Measurements from ENCODE around the gene SYT7.

The SYT7 gene

DNA sequence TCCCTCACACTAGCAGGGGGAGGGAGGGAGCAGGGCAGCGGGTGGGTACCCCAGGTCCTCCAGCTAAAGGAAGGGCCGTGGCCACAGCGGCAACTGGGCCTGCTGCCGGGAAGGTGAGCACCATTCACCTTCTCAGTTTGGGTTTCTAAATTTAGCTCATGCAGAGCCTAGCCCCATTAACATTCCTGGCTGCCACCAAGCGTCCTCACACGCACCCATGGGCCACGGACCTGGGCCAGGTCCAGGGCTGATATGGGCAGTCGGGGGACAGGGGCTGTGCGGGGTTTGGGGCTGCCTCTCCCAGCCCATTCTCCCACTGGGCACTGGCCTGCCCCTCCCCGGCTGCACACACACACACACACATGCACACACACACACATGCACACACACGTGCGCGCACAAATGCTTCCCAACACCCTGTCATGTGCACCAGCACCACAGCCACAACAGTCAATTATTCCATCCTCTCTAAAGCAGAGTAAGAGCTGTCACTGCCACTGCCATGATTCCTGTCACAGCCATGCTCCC is 28.7 kb downstream of the SYT7 start:
- no peak for DNase-seq

DNA sequence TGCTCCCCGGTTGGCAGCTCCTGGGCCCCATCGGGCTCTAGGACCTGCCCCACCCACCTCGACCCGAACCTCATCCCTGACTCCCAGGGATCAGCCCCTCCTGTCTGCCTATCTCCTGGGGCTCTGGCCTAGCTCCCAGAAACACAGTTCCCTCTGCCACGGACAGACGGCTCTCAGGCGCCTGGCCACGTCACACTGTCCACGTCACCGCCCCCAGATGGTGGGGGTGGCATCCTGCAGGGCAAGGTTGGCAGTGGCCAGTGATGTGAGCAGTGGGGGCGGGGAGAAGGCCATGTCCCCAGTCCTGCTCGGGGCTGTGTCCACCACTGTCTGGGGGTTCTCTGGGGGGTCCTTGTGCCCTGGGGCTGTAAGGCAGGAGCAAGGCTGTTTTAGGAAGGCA is 29.2 kb downstream of the SYT7 start:
- DNase-seq: no peak

DNA sequence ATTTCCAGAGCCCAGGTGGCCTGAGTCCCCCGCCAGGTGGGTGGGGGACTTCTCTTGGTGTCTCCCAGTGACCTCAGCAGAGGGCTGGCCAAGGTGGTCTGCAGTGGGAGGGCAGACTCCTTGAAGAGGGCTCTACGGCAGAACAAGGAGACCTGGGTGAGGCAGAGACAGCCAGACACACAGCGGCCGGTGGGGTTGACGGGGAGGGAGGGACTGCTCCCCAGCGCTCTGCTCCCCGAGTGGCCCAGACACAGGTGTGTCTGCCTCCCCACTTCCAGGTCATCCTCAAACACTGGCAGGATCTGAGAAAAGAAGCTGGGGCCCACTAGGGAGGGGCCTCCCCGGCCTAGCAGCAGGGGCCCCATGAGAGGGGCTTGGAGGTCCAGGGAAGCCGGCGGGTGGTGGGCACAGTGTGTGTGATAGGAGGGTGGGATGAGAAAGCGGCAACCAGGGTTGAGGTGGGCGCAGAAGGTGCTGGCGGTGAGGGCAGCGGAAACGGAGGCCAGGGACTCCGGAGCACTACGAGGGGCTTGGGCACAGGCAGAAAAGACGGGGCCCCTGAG is 30.1 kb downstream of the SYT7 start:
- DNase-seq: no peak

DNA sequence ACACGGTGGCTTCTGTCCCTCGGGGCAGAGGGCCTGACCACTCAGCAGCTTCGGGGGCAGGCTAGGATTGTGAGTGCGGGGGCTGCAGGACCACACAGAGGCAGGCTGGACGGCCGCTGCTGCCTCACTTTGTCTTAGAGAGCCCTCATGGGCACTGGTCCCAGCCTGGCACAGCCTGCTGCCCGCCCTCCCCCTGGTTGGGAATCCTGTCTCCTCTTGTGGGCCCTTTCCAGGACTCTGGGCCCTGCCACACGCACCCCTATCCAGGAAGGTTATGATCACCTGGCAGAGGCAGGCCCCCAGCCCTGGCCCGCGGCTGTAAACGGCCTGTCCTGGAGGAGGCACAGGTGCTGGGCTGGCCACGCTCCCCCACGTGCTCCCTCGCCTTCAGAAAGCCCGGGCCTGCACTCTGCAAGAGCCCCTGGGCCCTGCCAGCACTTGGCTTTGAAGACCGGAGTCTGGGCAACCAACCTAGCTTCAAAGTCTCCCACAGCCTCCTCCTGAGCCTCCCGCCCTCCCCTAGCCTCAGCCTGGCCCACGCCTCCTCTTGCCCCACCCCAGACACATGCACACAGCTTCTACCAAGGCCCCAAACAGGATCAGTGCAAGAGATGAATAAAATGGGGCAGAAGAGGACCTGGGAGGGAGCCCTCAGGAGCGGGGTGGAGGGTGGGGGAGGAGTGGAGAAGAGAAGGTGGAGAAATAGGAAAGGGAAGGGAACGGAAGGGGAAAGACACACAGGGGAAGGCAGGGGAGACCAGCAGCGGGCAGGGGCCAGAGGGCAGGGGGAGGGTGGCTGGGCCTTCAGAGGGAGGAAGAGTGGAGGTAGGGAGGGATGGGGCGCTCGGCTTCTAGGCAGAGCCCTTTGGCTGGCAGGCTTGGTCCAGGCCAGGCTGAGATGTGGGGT is 31.0 kb downstream of the SYT7 start:
- DNase-seq: no peak

DNA sequence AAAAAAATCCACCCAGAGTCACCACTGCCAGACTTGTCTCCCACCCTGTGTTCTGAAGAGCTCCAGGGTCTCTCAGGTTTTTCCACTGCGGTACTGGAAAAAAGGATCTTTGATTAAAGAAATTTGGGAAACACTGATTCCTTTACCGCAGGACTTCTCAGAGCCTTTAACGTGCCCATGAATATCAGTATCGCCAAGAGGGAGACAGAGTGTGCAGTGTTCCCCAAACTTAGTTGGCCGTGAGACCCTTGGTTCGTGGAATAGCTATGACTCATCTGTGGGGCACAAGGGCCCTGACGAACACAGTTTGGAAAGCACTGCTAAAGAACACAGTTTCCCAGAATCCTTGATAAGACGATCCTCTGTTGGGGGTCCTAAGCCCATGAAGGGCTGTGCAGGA is 31.7 kb downstream of the SYT7 start:
- no peak for DNase-seq

DNA sequence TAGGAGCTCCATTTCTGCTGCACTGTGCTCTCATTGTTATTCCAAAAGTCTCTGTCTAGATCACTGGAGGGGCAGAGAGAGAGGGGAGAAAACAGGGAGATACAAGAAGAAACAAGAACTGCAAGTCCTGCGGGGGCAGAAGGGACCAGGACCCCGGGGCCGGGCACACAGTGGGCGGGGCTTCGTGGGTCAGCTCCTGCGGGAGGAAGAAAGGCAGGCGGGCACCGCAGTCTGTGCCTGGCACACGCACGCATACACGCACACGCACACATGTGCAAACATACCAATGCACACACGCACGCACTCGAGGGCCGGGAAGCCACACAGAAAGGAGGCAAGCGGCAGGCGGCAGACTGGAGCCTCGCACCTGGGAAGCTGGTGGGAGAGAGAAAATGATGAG is 33.6 kb downstream of the SYT7 start:
- no peak for DNase-seq

- DNase-seq: no peak
These were observed 34.2 kb downstream of the SYT7 start for GRCh38 chr11:61546663-61547062.

- no peak for DNase-seq
These were observed 35.0 kb downstream of the SYT7 start for GRCh38 chr11:61545921-61546320.

- no peak for DNase-seq
These were observed 35.5 kb downstream of the SYT7 start for GRCh38 chr11:61545341-61545740.

GRCh38 chr11:61544466-61544865 is 36.4 kb downstream of the SYT7 start:
- DNase-seq: no peak

DNA sequence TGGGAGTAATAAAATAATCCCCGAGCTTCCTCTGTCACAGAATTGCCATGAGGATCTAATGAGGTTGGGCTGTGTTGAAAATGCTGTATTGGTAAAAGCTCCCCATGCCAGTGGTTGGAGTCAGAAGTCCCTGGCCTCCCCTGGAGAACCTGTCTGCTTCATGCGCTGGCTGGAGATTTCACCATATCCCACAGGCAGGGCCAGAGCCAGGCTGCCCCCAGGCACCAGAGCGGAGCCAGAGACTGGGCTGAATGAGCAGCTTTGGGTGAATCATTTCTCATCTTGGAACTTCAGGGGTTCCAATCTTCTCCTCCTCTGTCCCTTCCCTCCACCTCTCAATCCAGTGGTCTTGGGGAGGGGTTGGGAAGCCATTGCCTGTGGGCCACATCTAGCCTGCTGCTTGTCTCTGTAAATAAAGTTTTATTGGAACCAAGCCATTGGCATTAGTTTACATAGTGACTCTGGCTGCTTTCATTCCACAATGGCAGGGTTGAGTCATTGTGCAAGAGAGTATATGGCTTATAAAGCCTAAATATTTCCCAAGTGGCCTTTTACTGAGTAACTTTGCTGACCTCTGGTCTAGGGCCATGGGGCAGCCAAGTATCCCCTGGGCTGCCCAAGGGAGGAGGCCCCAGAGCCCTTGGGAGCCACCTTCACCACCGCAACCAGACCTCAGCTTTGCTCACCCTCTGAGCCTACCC is 37.1 kb downstream of the SYT7 start:
- no peak for DNase-seq

DNA sequence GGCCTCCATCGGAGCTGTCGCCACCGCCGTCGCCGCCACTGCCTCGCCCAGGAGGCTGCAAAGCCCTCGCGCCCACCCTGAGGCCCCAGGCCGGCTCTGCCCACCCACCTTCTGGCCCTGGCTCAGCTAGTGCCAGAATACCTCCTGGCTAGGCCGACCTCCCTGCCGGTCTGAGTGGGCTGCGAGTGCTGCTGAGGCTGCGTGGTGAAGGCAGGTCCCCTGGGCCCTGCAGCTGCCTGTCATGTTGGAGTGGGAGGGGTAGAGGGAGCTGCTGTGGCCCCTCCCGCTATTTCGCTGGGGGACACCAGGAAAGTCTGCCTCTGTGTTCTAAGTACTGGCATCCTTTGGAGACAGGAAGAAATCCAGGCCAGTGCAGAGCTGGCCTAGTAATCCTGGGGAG is 38.2 kb downstream of the SYT7 start:
- DNase-seq: no peak

- DNase-seq: no peak
These were observed 38.8 kb downstream of the SYT7 start for GRCh38 chr11:61542024-61542461.

DNA sequence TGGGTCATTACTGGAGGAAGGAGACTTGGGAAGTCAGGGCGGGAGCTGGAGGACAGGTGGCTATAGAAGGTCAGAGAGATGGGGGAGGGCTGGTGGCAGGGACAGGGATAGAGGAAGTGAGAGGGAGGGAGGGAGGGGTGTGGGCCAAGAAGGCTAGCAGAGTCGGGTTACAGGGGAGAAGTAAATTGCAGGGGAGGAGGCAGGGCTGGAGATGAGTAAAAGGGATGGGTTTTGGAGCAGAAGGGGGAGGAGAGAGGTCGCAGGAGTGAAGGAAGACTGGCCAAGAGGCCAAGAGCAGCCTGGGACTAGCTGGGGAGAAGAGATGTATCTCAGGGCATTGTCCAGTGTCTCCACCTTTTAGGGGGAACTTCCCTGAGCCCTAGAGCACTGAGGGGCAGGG is 39.3 kb downstream of the SYT7 start:
- no peak for DNase-seq

GRCh38 chr11:61540528-61540927 is 40.3 kb downstream of the SYT7 start:
- no peak for DNase-seq

- DNase-seq: no peak
These were observed 41.0 kb downstream of the SYT7 start for GRCh38 chr11:61539831-61540357.

DNA sequence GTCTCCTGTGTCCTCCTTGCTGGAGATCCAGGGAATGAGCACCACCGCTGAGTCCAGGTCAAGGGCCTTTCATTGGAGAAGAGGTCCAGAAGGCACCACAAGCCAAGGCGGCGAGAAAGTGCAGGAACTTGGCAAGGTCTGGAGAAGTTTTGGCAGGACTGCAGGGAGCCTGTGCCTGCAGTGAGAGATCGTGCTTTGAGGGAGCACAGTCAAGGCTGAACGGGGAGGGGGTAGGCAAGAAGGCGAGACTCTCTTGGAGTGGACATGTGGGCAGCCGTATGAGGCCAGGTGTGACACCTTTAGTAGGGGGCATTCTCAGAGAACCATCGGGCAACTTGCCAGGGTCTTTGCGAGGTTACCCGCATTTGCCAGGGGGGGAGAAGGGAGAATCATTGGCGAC is 41.9 kb downstream of the SYT7 start:
- DNase-seq: no peak

DNA sequence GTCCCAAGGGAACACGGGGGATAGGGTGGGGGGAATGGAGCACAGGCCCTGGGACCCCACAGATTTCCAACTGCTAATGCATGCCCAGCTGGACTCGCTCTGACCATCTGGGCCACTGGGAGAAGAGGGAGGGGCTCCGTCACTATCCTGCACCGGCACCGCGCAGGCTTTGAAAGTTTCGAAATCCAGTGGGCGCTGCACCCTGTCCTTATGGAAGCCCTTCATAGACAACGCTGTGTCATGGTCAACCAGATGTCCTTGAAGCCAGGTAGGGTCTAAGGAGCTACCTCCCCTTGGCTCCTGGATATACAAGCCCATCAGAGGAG is 42.3 kb downstream of the SYT7 start:
- DNase-seq: no peak

GRCh38 chr11:61537326-61537725 is 43.5 kb downstream of the SYT7 start:
- DNase-seq: no peak

DNA sequence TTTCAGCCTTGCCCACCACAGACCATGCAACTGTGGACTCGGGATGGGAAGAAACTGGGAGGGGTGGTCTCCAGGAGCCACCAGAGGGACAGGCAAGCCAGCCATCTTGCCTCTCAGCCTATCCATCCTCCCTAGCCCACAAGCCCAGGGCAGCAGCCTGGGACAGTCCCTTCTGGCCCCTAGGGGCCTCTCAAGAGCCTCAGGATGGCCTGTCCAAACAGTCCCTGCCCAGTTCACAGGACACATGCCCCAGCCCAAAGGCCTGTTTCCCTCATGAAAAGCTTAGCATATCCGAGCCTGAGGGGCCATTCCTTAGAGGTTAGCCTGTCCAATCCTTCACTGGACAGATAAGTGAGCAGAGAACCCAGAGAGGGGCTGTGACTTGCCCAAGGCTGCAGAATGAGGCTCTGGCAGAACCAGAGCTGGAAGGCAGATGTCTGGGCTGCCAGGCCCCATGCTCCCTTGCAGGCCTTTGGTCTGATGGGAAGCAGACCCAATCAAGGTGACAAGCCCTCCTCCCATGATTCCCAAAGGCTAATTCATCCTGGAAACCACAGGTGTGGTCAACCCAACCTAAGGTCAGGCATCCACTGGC is 44.1 kb downstream of the SYT7 start:
- no peak for DNase-seq

- no peak for DNase-seq
These were observed 44.7 kb downstream of the SYT7 start for GRCh38 chr11:61535998-61536675.

All from activated CD4-positive, CD25-positive, alpha-beta regulatory T cell treated with anti-CD3 and anti-CD28 coated beads, Interleukin-2, amount 50 U/mL, for 72 hours (primary cell).